Kasumi-1 (cell line): ENCODE measurements around the gene SELENOF.
"Not testable (repeated sequence)": the region's sequence is repeated elsewhere in the genome, so short reads cannot be mapped to it uniquely, and the experiment has no call there.

Experiments used
- DNase-seq, 2 experiments: peaks; one replicate each; lab custom pipeline; 2025; lab: John Stamatoyannopoulos, UW

SELENOF gene

GRCh38 chr1:86858524-86859261 lies 55.2 kb downstream of the SELENOF start:
- peak in 1 of 2 experiments; percentile 11 for DNase-seq

GRCh38 chr1:86856196-86856595 lies 57.7 kb downstream of the SELENOF start:
- no peak for DNase-seq

GRCh38 chr1:86854352-86854751 lies 59.6 kb downstream of the SELENOF start:
- no peak for DNase-seq

GRCh38 chr1:86852782-86853408 lies 61.0 kb downstream of the SELENOF start:
- no peak for DNase-seq

GRCh38 chr1:86852289-86852688 lies 61.6 kb downstream of the SELENOF start:
- no peak for DNase-seq

- DNase-seq: no peak
Measured at GRCh38 chr1:86849756-86850155, 64.2 kb downstream of the SELENOF start.

GRCh38 chr1:86848654-86849053 lies 65.3 kb downstream of the SELENOF start:
- no peak for DNase-seq

- DNase-seq: peak; percentile 46 to 49
Measured at GRCh38 chr1:86846164-86846647, 67.7 kb downstream of the SELENOF start.

- no peak for DNase-seq
Measured at GRCh38 chr1:86845514-86845913, 68.4 kb downstream of the SELENOF start.

- no peak for DNase-seq
Measured at GRCh38 chr1:86841116-86841515, 72.8 kb downstream of the SELENOF start.

GRCh38 chr1:86833461-86834215 lies 80.3 kb downstream of the SELENOF start:
- peak; percentile 89 to 94 for DNase-seq

GRCh38 chr1:86832433-86832832 lies 81.5 kb downstream of the SELENOF start:
- no peak for DNase-seq

GRCh38 chr1:86829321-86829720 lies 84.6 kb downstream of the SELENOF start:
- no peak for DNase-seq

- no peak for DNase-seq
Measured at GRCh38 chr1:86828024-86828423, 85.9 kb downstream of the SELENOF start.

GRCh38 chr1:86826856-86827255 lies 87.1 kb downstream of the SELENOF start:
- DNase-seq: no peak

GRCh38 chr1:86825319-86825718 lies 88.6 kb downstream of the SELENOF start:
- DNase-seq: no peak

GRCh38 chr1:86823821-86824500 lies 90.0 kb downstream of the SELENOF start:
- DNase-seq: no peak

- no peak for DNase-seq
Measured at GRCh38 chr1:86823386-86823785, 90.5 kb downstream of the SELENOF start.

GRCh38 chr1:86822459-86822858 lies 91.5 kb downstream of the SELENOF start:
- DNase-seq: peak; percentile 58 to 68

- DNase-seq: no peak
Measured at GRCh38 chr1:86821956-86822355, 92.0 kb downstream of the SELENOF start.

- not testable (repeated sequence) for DNase-seq
Measured at GRCh38 chr1:86819970-86820369, 94.0 kb downstream of the SELENOF start.

GRCh38 chr1:86817246-86817826 lies 96.6 kb downstream of the SELENOF start:
- not testable (repeated sequence) for DNase-seq
